HFFc6 (cell line): ENCODE data around the gene MAEA. TPM values are rescaled to one million over a fixed set of nuclear protein-coding genes. Genes with fewer than 3 reads are reported as not detected.

Experiments
- DNase-seq: peaks from one replicate; pipeline ENCODE4 v3.0.0-alpha.2; 2018
- H3K27ac Mint-ChIP-seq: 2 replicates; pipeline ENCODE4 v1.8.0; 2020; ENCODE audit warnings: mild to moderate bottlenecking, mixed read lengths
- H3K27me3 Mint-ChIP-seq: 2 replicates; pipeline ENCODE4 v1.8.0; 2021; ENCODE audit warnings: mild to moderate bottlenecking, moderate library complexity, mixed read lengths; ENCODE audit not compliant: insufficient read depth
- H3K36me3 Mint-ChIP-seq: 2 replicates; pipeline ENCODE4 v1.8.0; 2021; ENCODE audit warnings: low read depth, mixed read lengths
- H3K4me1 Mint-ChIP-seq: 2 replicates; pipeline ENCODE4 v1.8.0; 2020; ENCODE audit warnings: low read depth, mixed read lengths
- H3K4me3 Mint-ChIP-seq: 2 replicates; pipeline ENCODE4 v1.8.0; 2020; ENCODE audit warnings: mild to moderate bottlenecking, moderate library complexity, mixed read lengths
- H3K9me3 Mint-ChIP-seq: 2 replicates; pipeline ENCODE4 v1.8.0; 2020; ENCODE audit warnings: mild to moderate bottlenecking, mixed read lengths
- total RNA-seq, 6 experiments: library from RNA; stranded (reverse); fragmentation: NEBNext Ultra II Directional; extraction: Animal tissue kit (Norgen Biotek cat#: 25700); gene quantifications; 2 replicates in 1 of 6; 3 replicates in 5 of 6; pipeline ENCODE4 v1.2.3, GENCODE V29; 2021
- TF ChIP-seq, protein P1 (sequence below): fragments of 200-600 bp; sonication (generic); IDR thresholded peaks from 2 replicates; pipeline ENCODE4 v1.5.0; 2021; ENCODE audit warnings: antibody characterized with exemption, mild to moderate bottlenecking

Gene MAEA
- total RNA-seq, 6 experiments from 2014 or later, result 56.0 to 65.4 (median 60.6) TPM

DNA sequence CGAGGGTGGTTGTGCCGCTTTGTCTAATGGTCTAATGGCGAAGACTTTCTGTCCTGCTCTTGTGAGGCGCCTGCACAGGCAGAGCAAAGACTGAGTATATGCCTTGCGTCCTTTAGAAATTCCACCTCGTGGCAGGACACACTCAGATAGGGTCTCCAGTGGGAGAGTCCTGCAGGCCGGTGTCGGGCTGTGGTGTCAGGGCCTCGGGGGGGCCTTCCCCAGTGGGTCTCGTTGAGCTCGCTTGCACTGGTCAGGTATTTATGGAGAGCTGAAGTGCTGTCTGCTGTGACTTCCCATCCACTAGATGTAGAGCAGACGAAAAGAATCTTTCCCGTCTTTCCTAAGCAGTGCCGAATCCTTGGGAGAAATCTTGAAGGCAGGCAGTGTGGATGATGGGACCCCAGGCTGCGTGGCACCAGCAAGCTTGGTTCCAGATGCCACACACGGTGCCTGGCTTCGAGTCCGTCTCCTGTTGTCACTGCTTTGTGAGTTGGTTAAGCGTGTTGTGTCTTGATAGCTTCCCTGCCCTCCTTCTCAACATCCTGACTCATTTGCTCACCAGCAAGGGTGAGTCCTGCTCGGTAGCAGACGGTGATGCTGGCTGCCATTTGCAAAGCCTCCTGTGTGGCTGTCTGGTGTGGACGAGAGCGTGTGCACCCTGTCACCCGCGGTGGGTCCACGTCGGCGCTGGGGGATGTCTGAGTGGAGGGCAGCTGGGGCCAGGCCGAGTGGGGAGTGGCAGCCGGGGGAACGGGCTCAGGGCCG, 20.5 kb downstream of the MAEA start:
- TF ChIP-seq, protein P1, sequence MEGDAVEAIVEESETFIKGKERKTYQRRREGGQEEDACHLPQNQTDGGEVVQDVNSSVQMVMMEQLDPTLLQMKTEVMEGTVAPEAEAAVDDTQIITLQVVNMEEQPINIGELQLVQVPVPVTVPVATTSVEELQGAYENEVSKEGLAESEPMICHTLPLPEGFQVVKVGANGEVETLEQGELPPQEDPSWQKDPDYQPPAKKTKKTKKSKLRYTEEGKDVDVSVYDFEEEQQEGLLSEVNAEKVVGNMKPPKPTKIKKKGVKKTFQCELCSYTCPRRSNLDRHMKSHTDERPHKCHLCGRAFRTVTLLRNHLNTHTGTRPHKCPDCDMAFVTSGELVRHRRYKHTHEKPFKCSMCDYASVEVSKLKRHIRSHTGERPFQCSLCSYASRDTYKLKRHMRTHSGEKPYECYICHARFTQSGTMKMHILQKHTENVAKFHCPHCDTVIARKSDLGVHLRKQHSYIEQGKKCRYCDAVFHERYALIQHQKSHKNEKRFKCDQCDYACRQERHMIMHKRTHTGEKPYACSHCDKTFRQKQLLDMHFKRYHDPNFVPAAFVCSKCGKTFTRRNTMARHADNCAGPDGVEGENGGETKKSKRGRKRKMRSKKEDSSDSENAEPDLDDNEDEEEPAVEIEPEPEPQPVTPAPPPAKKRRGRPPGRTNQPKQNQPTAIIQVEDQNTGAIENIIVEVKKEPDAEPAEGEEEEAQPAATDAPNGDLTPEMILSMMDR, result no peak
- peaks cover 51% of the 10 kb centered on the region for H3K36me3 Mint-ChIP-seq
- no peak for DNase-seq
- no peaks in the 10 kb centered on the region for H3K9me3 Mint-ChIP-seq
- no peaks in the 10 kb centered on the region; the same call in none of the 2 replicates for H3K27me3 Mint-ChIP-seq
- H3K4me1 Mint-ChIP-seq, result peaks cover 23% of the 10 kb centered on the region
- peak overlapping the region; percentile 83 for H3K4me3 Mint-ChIP-seq
- peak overlapping the region; percentile 63; the same call in 1 of the 2 replicates for H3K27ac Mint-ChIP-seq

DNA sequence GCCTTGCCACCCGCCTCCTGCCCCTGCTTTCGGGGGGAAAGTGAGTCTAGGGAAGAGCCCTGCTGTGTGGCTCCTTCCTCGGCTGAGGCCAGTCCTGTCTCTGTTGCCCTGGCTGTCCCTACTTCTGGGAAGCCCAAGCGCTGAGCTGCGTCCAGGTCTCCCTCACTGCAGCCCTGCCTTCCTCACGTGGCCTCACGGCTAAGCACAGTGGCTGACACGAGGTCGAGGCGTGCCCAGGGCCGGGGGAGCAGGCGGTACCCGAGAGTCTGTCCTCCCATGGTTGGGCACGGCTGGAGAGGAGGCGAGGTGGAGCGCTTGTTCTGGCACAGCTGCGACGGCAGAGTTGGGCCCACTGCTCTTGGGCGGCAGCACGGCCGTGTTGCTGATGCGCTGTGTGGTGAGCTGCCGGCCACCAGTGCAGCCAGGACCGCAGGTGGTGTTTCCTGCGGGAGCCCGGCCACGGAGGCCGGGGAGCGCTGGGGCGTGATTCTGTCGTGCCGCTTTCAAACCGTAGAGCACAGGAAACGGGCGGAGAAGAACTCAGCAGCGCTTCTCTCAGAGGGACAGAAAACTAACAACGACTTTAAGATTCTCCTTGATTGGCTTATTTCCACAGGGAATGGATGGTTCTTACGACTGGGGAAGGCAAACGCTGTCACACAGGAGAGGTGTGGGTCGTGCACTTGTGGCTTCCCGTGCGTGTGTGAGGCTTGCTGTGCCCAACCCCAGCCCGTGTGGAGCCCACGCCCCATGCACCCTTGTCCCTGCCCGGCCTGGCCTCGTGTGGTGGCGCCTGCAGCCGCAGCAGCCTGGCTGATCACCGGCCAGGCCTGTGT, 21.3 kb downstream of the MAEA start:
- H3K4me1 Mint-ChIP-seq, result peaks cover 23% of the 10 kb centered on the region
- H3K9me3 Mint-ChIP-seq, result no peaks in the 10 kb centered on the region
- no peak overlapping the region for H3K4me3 Mint-ChIP-seq
- no peaks in the 10 kb centered on the region; the same call in none of the 2 replicates for H3K27me3 Mint-ChIP-seq
- no peak overlapping the region for H3K27ac Mint-ChIP-seq
- no peak for DNase-seq
- TF ChIP-seq, protein P1, result no peak
- H3K36me3 Mint-ChIP-seq, result peaks cover 47% of the 10 kb centered on the region

- no peak overlapping the region for H3K4me3 Mint-ChIP-seq
- no peaks in the 10 kb centered on the region for H3K9me3 Mint-ChIP-seq
- no peak overlapping the region for H3K27ac Mint-ChIP-seq
- H3K4me1 Mint-ChIP-seq, result peaks cover 23% of the 10 kb centered on the region
- H3K27me3 Mint-ChIP-seq, result no peaks in the 10 kb centered on the region; the same call in 1 of the 2 replicates
- TF ChIP-seq, protein P1, result no peak
- H3K36me3 Mint-ChIP-seq, result peaks cover 42% of the 10 kb centered on the region
- no peak for DNase-seq
These were observed 23.3 kb downstream of the MAEA start for GRCh38 chr4:1312821-1313640.

DNA sequence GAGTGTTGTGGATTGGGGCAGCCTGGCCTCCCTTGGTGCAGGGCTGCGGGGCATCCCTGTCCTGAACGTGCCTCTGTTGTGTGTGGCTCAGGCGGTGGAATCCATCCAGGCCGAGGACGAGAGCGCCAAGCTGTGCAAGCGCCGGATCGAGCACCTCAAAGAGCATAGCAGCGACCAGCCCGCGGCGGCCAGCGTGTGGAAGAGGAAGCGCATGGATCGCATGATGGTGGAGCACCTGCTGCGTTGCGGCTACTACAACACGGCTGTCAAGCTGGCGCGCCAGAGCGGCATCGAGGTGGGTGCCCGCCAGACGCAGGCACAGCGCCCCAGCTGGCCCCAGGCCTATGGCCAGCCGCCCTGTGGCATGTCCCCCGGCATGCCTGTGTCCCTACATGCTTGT, 25.6 kb downstream of the MAEA start:
- DNase-seq, result no peak
- TF ChIP-seq, protein P1, result no peak
- peaks cover 42% of the 10 kb centered on the region for H3K36me3 Mint-ChIP-seq
- H3K27ac Mint-ChIP-seq, result no peak overlapping the region
- peaks cover 2% of the 10 kb centered on the region for H3K4me1 Mint-ChIP-seq
- no peaks in the 10 kb centered on the region for H3K9me3 Mint-ChIP-seq
- H3K4me3 Mint-ChIP-seq, result no peak overlapping the region
- no peaks in the 10 kb centered on the region; the same call in 1 of the 2 replicates for H3K27me3 Mint-ChIP-seq

- no peaks in the 10 kb centered on the region for H3K9me3 Mint-ChIP-seq
- peaks cover 43% of the 10 kb centered on the region for H3K36me3 Mint-ChIP-seq
- no peak overlapping the region for H3K4me3 Mint-ChIP-seq
- H3K27ac Mint-ChIP-seq, result no peak overlapping the region
- no peaks in the 10 kb centered on the region for H3K4me1 Mint-ChIP-seq
- TF ChIP-seq, protein P1, result no peak
- no peak for DNase-seq
- H3K27me3 Mint-ChIP-seq, result no peaks in the 10 kb centered on the region; the same call in 1 of the 2 replicates
These were observed 26.3 kb downstream of the MAEA start for GRCh38 chr4:1315836-1316536.
